Stomach smooth muscle (tissue), 2 donors: Measurements from ENCODE around the gene HMOX1.
"Not testable (repeated sequence)": the region's sequence is repeated elsewhere in the genome, so short reads cannot be mapped to it uniquely, and the experiment has no call there.

Experiments
- H3K27ac ChIP-seq: one replicate; pipeline ENCODE4 v1.7.0; 2013; ENCODE audit warnings: mild to moderate bottlenecking, low read length, inconsistent platforms
- H3K27me3 ChIP-seq, 2 donors: one replicate each; pipeline ENCODE4 v1.7.0; 2013; ENCODE audit warnings: low read length in 2 of 2; ENCODE audit not compliant: insufficient read depth in 2 of 2, control insufficient read depth in 1 of 2
- H3K36me3 ChIP-seq, 2 donors: one replicate each; pipeline ENCODE4 v1.7.0; 2013; ENCODE audit warnings: low read length in 2 of 2; ENCODE audit not compliant: control insufficient read depth in 2 of 2, insufficient read depth in 2 of 2
- H3K4me1 ChIP-seq: one replicate; pipeline ENCODE4 v1.7.0; 2013; ENCODE audit warnings: low read length; ENCODE audit not compliant: control insufficient read depth, insufficient read depth
- H3K4me3 ChIP-seq, 2 donors: one replicate each; pipeline ENCODE4 v1.7.0; 2013; ENCODE audit warnings: low read length in 2 of 2
- H3K9ac ChIP-seq, 2 donors: one replicate each; pipeline ENCODE4 v1.7.0; 2013; ENCODE audit warnings: low read length in 2 of 2, mild to moderate bottlenecking in 1 of 2
- H3K9me3 ChIP-seq, 2 donors: one replicate each; pipeline ENCODE4 v1.7.0; 2013; ENCODE audit warnings: low read length in 2 of 2; ENCODE audit not compliant: control insufficient read depth in 2 of 2
- donor health status: healthy.
- donor health status: Pancreatic carcinoma.

The HMOX1 gene

DNA sequence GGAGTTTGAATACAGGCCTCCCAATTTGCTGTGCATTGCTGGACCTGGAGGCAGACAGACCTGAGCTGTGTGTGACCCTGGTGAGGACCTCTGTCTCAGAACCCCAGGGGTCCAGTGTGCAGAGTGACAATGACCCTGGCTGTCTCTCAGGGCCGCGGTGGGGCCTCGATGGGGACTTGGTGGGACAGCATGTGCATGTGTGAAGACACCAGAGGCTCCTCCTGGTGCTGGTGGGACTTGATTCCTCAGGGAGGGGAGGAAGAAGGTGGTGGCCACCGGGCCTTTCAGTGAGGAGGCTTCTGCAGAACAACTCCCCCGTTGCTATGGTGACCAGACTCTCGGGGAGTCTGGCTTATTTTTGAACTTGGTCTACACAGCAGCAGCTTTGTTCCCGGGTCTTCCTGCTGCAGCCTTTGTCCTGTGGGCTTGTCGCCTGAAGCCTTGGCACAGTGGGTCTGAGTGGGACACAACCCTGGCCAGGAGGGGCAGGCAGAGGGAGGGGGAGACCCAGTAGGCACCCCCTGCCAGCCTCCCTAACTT is 54.4 kb downstream of the HMOX1 start:
- Histone ChIP-seq H3K27me3 (no peaks in the 10 kb centered on the region), H3K4me3 (no peak overlapping the region), H3K9ac (no peak overlapping the region)

DNA sequence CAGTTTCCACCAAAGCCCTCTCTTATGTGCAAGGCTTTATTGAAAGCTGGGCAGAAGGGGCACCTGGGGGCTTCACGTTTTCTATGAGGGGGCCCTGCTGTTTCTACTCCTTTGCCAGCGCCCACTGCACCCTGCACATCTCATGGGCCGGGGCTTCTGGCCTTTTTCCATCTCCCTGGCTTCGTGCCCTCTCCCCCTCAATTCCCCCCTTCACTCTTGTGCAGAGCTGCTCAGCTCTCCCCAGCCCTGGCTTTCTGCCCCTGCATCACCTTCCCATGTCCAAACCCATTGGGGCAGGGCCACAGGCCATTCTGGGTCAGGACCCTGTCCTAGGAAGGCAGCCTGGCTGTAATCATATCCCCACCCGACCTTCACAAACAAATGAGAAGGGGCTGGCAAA is 55.5 kb downstream of the HMOX1 start:
- peaks cover 0 to 2% of the 10 kb centered on the region in 2 donors for H3K36me3 ChIP-seq
- no peak overlapping the region for H3K4me3 ChIP-seq
- H3K9me3 ChIP-seq: peaks cover 3 to 10% of the 10 kb centered on the region in 2 donors
- no peak overlapping the region for H3K9ac ChIP-seq
- H3K27me3 ChIP-seq: no peaks in the 10 kb centered on the region
- no peak overlapping the region for H3K27ac ChIP-seq
- no peaks in the 10 kb centered on the region for H3K4me1 ChIP-seq

More for the DNA sequence above, 54.4 kb downstream of the HMOX1 start:
- peaks cover 0 to 2% of the 10 kb centered on the region in 2 donors for H3K36me3 ChIP-seq
- peaks cover 8% of the 10 kb centered on the region for H3K4me1 ChIP-seq
- H3K27ac ChIP-seq: no peak overlapping the region
- peaks cover 3 to 10% of the 10 kb centered on the region in 2 donors for H3K9me3 ChIP-seq

DNA sequence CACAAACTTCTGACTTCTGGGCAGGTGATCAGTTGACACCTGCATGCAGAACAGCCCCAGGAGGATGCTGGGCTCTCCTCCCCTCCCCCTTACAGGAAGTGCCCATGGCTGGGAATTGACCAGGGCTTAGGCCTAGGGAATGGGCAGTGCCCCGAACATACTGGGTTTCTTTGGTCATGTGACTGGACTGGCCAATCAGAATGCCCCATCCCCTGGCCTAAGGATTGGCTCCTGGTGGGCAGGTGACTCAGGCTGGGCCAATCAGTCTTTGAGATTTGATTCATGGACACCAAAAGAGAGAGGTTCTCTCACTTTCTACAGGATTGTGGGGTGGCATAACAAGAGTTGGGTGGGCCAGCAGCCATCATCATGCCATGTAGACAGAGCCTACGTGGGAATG is 56.2 kb downstream of the HMOX1 start:
- peaks cover 3 to 10% of the 10 kb centered on the region in 2 donors for H3K9me3 ChIP-seq
- H3K4me3 ChIP-seq: no peak overlapping the region
- no peaks in the 10 kb centered on the region for H3K4me1 ChIP-seq
- no peak overlapping the region for H3K27ac ChIP-seq
- no peak overlapping the region for H3K9ac ChIP-seq
- H3K27me3 ChIP-seq: no peaks in the 10 kb centered on the region
- H3K36me3 ChIP-seq: no peaks in the 10 kb centered on the region

DNA sequence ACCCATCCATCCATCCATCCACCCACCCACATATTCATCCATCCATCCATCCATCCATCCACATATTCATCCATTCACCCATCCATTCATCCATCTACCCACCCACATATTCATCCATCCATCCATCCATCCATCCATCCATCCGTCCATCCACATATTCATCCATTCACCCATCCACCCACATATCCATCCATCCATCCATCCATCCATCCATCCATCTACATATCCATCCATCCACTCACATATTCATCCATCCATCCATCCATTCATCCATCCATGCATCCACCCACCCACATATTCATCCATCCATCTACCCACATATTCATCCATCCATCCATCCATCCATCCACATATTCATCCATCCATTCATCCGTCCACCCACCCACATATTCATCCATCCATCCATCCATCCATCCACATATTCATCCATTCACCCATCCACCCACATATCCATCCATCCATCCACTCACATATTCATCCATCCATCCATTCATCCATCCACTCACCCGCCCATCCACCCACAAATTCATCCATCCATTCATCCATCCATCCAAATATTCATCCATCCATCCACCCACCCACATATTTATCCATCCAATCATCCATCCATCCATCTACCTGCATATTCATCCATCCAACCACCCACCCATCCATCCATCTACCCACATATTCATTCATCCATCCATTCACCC is 57.9 kb downstream of the HMOX1 start:
- H3K9me3 ChIP-seq, H3K27me3 ChIP-seq, H3K4me1 ChIP-seq, H3K9ac ChIP-seq, H3K27ac ChIP-seq, H3K36me3 ChIP-seq, H3K4me3 ChIP-seq: not testable (repeated sequence)

DNA sequence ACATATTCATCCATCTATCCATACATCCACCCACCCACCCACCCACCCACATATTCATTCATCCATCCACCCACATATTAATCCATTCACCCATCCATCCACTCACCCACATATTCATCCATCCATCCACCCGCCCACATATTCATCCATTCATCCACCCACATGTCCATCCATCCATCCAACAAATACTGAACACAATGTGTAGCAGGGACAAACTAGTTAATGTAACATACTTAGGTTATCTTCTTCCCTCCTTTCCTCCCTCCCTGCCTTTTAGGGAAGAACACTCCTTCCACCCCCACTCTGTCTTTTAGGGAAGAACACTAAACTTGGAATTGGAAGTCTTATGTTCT is 58.4 kb downstream of the HMOX1 start:
- Histone ChIP-seq H3K36me3 (no peaks in the 10 kb centered on the region), H3K9ac (no peak overlapping the region), H3K4me1 (no peaks in the 10 kb centered on the region), H3K9me3 (no peaks in the 10 kb centered on the region), H3K27me3 (no peaks in the 10 kb centered on the region), H3K4me3 (no peak overlapping the region), H3K27ac (no peak overlapping the region)

DNA sequence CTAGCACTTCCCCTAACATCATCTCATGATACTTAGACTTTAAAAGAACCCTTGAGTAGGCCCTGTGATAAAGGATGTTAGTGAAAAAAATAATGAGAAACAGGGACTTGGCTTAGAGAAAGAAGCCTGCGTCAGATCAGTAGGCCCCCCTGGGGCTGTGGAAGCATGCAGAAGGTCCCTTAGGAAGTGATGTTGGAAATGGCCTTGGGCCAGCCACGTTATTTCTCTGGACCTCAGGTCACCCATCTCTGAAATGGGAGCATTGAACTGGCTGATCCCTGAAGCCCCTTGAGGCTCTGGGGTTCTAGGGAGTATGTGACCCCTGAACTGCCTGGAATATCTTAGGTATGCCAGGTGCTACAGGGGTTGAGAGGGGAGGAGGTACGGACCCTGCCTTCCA is 59.2 kb downstream of the HMOX1 start:
- no peak overlapping the region for H3K9ac ChIP-seq
- H3K9me3 ChIP-seq: no peaks in the 10 kb centered on the region
- no peaks in the 10 kb centered on the region for H3K36me3 ChIP-seq
- H3K4me1 ChIP-seq: peaks cover 4% of the 10 kb centered on the region
- no peak overlapping the region for H3K4me3 ChIP-seq
- no peak overlapping the region for H3K27ac ChIP-seq
- H3K27me3 ChIP-seq: no peaks in the 10 kb centered on the region

DNA sequence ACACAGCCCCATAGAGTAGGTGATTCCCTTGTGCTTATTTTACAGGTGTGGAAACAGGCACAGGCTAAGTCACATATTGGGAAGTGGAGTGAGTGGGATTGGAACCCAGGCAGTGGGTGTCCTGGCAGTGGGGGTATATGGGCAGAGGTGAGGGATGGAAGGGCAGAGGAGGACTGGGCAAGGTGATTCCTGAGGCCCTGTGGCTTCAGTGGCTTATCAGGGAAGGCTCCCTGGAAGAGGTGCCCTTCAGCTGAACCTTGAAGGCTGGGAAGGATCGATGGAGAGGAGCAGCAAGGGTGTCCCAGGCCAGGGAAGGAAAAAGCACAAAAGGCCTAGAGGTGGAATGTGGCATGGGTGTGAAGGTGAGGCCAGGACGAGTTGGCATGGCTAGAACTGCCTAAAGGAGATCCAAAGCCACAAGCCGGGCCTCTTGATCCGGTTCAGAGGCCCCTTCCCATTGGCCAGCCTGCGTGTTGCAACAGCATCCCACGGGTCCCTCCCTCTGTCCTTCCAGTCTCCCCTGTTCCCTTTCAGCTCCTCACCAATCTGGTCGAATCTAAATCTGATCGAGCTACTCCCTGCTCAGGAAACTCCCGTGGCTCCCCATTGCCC is 60.7 kb downstream of the HMOX1 start:
- Histone ChIP-seq H3K9ac (no peak overlapping the region), H3K27me3 (no peaks in the 10 kb centered on the region), H3K9me3 (no peaks in the 10 kb centered on the region), H3K36me3 (no peaks in the 10 kb centered on the region), H3K27ac (no peak overlapping the region), H3K4me1 (peaks cover 9% of the 10 kb centered on the region), H3K4me3 (no peak overlapping the region)

DNA sequence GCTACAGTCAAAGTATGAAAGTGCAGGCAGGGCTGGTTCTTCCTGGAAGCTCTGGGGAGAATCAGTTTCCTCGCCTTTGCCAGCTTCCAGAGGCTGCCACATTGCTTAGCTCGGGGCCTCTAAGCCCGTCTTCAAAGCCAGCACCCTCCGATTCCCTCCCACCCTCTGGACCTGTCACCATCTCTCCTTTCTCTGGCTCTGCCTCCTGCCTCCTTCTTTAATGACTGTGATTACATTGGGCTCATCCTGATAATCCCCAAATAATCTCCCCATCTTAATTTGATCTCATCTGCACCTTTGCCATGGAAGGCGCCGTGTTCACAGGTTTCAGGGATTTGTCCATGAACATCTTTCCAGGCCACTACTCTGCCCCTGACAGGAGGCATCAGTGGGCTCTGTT is 61.6 kb downstream of the HMOX1 start:
- Histone ChIP-seq H3K4me1 (peaks cover 13% of the 10 kb centered on the region), H3K36me3 (no peaks in the 10 kb centered on the region), H3K9me3 (no peaks in the 10 kb centered on the region), H3K9ac (no peak overlapping the region), H3K27ac (no peak overlapping the region), H3K4me3 (no peak overlapping the region), H3K27me3 (no peaks in the 10 kb centered on the region)

DNA sequence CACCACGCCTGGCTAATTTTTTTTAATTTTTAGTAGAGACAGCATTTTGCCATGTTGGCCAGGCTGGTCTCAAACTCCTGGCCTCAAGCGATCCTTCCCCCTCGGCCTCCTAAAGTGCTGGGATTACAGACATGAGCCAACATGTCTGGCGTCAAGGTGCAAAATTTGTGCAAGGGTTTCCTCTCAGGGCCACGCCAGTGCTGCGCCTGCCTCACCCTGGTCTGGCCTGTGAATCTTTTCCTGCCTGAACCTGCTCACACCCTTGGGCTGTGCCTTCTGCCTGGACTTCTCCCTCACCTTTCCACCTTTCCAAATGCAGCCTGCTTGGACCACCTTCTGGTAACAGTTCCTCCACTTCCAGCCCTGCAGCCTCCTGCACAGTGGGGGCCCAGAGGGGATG is 62.4 kb downstream of the HMOX1 start:
- Histone ChIP-seq H3K27ac (no peak overlapping the region), H3K36me3 (no peaks in the 10 kb centered on the region), H3K4me1 (peaks cover 15% of the 10 kb centered on the region), H3K9ac (no peak overlapping the region), H3K4me3 (no peak overlapping the region), H3K9me3 (no peaks in the 10 kb centered on the region), H3K27me3 (no peaks in the 10 kb centered on the region)
